GM21526 (cell line): Measurements from ENCODE around the gene MAGI1.

Experiments
- ATAC-seq: cut with Tn5 transposase; IDR thresholded peaks from one replicate; pipeline ENCODE4 v1.9.1; 2021; ENCODE audit warnings: moderate library complexity; ENCODE audit not compliant: unreplicated experiment, low FRiP score

Gene MAGI1

DNA sequence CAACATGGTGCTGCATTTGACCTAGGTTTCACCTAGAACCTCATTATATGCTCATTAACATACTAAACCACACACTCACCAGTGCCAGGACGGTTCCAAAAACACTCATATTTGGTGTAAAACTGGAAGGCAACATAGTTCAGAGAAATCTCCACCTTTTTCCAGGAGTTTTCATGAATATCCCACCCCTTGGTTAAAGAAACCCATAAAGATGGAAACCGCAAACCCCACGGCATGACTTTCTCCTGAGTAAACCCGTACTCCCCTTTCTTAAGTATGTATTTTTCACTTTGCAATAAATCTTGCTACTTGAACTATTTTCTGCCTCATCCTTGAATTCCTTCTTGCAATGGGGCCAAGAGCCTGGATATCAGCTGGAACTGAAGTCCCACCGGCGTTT, 379.3 kb downstream of the MAGI1 start:
- no peak for ATAC-seq

DNA sequence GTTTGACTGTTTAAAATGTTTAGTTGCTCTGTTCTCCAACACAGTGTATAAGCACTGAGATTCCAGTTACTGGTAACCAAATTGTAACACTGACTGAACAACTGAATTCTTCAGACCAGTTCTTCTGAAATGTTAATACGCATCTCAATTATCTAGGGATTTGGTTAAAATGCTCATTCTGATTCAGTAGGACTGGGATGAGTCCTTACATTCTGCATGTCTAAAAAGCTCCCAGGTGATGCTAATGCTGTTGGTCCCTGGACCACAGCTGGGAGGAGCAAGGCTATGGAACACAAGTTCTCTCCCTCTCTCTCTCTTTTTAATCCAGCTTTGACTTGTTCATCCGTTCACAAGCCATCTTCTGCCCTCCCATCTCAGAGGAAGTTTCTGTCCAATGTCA, 380.3 kb downstream of the MAGI1 start:
- ATAC-seq: no peak

DNA sequence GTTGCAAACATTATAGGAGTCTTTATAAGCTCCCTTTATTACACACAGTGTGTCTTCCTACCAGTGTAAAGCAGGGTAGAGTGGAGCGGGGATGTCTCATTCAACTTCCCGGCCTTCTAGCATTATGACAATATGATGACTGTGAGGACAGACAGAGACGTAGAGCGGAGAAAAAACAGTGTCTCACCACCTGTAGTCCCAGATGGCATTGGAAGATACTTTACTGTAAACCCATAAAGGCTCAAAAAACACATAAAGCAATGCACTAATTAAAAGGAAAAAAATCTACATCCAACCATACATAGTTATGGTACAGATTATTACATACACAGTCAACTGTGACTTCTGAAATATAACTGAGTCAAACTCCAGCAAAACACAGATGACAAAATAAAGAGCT, 383.7 kb downstream of the MAGI1 start:
- no peak for ATAC-seq

DNA sequence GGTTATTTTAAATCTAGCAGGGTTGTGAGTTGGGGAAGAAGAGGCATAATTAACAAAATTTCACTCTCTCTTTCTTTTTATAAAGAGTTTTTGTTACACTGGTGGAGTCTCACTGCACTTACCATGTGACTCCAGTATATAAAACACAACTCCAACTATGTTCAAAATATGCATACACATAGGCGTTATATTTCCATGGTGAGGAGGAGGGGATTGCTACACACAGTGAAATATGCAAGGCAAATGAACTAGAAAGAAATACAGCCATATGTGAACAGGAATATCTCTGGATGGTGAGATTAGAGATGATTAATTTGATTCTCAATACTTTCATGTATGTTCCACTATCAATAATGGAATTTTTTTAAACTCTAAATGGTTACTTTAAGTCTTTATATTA, 385.0 kb downstream of the MAGI1 start:
- no peak for ATAC-seq

DNA sequence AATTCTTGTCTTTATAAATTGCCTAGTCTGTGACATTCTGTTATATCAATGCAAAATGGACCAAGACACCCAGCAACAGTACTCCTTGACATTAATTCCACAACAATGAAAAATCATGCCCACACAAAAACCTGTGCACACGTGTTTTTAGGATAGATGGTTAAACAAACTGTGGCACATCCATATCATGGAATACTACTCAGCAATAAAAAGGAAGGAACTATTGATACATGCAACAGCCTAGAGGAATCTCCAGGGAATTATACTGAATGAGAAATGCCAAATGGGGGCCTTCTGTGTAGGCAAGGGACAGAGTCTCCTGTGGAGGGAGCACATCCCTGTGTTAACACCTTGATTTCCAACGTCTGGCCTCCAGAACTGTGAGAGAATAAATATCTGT, 388.5 kb downstream of the MAGI1 start:
- no peak for ATAC-seq

DNA sequence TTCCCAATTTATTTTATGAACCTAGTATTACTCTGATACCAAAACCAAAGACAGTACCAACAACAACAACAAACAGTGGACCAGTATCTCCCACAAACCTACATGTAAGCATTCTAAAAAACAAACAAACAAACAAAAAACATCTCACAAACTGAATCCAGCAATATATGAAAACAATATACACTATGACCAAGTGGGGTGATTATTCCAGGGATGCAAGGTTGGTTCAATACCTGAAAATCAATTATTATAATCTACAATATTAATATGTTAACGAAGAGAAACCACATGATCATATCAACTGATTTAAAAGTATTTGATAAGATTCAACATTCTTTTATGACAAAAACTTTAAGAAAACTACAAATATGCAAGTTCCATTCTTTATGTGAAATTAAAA, 391.3 kb downstream of the MAGI1 start:
- no peak for ATAC-seq

DNA sequence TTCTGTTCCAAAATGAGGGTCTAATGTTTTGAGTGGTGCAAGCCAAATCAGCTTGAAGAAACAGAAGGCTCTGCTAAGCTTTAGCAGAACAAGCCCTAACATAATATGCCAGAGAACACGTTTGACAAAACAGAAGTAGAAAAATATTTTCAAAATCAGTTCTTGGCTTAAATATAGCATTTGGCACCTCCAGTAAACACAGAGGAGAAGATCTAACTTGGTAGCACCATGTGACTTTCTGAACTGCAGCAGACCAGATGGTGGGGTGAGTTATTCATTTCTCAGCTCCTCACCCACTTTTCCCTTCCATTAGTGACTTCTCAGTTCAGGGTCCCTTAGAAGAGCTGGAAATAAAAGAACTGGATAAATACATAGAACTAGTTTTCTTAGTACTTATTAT, 395.8 kb downstream of the MAGI1 start:
- no peak for ATAC-seq

DNA sequence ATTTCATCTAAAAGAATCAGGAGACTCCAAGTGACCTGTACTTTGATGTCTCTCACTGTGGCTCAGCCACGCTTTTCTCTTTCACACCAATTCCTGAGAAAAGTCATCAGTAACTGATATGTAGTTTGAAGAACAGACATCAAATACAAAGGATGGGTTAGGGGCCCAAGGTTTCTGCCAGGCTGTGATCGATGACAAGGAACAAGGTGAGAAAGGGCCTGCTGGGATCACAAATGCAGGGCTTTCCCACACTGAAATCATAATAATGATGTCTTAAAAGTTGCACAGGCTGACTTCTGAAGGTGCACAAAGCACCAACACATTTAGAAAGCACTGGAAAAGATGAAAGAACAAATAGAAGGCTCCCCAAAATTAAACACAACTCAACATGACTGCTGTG, 396.9 kb downstream of the MAGI1 start:
- ATAC-seq: no peak

DNA sequence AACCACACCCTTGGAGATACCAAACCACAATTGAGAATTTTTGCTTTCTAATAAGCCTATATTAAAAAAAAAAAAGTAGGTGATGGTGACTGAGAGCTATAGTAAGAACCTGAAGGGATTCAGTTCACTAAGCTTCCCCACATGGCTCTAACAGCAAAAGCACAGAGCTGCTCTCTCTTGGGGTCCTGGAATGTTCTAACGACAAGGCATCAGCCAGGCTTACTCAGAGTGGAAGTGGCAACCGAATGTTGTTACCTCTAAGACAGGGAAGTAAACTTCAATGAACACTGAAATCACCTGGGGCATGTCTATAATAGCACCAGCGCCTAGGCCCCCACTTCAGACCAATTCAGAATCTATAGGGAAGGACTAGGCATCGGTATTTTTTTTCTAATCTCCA, 397.7 kb downstream of the MAGI1 start:
- no peak for ATAC-seq

DNA sequence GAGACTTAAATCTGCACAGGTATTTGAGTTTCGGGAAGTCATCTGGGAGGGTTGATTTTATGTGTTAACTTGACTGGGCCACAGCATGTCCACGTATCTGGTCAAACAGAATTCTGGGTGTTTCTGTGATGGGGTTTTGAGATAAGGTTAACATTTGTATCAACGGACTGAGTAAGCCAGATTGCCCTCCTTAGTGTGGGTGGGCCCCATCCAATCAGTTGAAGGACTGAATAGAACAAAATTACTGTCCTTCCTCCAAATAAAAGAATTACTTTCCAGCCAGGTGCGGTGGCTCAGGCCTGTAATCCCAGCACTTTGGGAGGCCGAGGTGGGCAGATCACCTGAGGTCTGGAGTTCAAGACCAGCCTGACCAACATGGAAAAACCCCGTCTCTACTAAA, 399.3 kb downstream of the MAGI1 start:
- no peak for ATAC-seq

DNA sequence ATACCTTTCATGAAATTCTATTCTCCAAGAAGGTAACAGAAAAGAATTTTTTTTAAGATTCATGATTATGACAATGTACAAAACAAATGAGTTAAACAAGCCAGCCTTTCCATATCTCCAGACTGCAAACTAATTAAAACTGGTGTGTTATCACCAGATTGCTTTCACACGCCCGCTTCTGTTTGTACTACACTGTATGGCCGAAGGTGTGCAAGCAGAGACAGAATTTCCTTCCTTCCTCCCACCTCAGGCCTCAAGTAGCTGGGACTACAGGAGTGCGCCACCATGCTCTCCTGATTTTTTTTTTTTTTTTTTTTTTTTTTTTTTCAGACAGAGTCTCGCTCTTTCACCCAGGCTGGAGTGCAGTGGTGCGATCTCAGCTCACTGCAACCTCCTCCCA, 400.4 kb downstream of the MAGI1 start:
- ATAC-seq: no peak

DNA sequence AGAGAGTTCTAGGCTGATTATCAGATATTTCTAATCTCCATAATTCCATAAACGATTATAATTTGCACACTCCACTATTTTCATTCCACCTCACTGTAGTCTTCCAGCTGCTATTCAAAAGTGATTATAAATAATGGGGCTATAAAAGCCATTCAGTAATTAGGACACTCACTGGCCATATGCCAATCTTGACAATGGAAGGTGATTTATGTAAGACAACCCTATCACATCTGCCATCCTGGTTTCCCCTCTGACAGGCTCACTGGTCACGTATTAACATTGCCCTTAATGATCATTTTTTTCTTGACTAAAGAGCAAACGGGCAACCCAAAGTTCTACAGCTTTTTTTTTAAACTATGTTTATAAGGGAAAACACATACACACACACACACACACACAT, 402.4 kb downstream of the MAGI1 start:
- ATAC-seq: no peak

DNA sequence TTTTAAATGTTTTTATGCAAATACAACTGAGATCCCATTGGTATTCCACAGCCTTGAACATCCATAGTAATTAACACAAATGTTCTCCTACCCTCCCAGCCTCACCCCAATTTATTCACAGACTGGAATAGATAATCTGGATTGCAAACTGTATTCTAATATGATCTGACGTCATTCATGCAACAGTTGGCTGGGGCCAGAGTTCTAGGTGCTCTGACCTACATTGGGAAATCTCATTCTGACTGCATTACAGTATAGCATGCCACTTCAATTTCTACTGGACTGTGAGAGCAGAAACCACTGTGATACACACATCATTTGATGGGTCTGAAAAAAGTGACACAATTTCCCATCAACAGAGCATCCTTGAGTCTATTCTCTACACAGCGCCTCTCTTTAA, 403.1 kb downstream of the MAGI1 start:
- no peak for ATAC-seq

DNA sequence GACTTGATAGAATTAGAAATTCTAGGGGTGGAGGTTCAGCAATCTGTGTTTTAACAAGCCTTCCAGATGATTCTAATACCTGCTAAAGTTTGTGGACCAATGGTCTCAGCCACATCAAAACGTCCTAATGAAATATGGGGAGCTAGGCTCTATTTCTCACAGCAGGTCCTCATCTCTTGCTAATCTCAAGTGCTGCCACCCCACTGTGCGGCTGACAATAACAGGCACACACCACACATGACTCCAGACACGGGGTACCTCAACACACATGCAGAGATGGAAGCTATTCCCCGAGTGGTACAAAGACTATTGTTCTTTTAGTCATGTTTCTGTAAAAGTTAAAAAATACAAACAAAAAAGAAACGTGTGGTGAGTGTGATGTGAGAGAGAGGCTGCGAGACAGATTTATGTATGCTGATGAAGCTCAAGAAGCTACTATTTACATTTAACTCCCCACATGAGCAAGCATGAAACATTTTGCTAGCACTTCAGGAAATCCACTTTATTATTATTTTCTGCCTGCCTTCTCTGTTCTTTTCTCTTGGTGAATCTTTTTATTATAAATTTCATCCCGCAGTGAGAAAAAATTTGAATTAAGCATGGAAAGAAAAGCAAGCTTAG, 405.6 kb downstream of the MAGI1 start:
- ATAC-seq: no peak

DNA sequence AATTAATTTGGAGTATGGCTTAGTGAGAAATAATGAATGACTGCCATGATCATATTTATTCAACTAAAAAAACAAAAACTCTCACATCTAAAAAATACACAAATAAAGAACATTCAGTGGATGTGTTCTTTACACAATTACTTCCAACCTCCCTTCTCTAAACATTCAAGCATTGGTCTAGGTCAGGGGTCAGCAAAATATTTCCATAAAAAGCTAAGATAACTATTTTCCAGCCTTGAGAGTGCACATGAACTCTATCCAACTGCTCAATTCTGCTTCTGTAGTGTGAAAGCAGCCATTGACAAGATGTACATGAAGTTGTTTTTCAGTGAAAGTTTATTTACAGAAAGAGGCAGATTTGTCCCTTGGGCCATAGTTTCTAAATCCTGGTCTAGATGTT, 406.3 kb downstream of the MAGI1 start:
- ATAC-seq: no peak

DNA sequence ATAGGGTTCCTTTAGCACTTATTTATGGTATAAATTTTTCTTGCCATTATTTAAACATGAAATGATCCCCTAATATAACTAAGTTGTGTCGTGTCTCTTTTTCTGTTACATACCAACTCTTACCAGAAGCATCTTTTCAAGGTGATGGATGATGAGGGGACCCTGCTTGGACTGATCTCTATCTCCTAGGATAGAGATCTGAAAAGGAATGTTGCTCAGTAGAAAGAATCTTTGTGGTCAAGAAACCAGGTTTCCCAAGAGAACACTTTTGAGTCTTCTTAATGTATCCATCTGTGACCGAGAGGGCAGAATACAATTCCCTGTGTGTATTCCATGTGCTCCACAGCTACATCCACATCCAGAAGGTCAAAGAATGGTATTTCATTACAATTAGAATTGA, 409.7 kb downstream of the MAGI1 start:
- ATAC-seq: no peak

DNA sequence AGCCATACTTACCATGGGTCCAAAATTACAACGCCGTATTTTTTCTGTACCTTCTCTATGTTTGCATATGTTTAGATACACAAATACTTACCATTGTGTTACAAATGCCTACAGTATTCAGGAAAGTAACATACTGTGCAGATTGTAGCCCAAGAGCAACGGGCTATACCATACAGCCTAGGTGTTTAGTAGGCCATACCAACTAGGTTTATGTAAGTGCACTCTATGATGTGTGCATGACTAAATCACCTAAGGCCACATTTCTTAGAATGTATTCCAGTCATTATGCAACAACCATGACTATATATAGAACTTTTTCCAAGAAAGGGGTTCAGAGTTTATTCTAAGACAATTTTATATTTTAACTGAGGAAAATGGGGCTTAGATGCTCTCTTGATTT, 411.7 kb downstream of the MAGI1 start:
- no peak for ATAC-seq

DNA sequence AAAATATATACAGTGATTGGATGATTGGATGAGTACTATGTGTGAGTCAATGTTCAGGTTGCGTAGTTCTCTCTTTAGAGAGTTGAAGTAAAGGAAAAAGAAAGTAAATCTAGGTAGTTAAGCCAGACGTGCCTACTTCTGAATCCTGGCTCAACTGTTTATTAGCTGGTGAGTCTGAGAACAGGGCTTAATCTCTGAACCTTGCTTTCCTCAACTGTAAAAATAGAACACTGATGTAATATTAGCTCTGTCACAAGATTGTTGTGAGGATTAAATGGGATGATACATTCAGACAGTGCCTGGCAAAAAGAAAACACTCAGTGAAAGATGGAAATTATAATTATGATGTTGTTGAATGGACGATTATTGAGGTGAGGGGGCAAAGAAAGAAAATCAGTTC, 413.4 kb downstream of the MAGI1 start:
- ATAC-seq: no peak

DNA sequence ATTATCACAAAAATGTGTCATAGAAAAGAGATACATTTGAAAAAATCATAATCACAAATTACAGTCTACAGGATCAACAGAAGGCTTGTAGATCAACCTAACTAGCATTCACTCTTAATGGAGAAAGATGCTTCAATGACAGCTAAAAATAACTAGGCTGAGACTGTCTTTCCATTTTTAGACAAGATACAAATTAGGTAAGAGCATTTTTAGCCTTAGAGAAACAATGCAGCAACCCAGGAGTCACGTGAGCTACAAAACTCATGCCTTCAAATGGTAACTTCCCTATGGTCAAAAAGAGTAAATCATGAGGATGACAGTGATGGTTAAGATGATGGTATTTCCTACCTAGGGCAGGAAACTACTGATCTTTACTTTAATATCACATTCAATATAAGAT, 415.4 kb downstream of the MAGI1 start:
- no peak for ATAC-seq

DNA sequence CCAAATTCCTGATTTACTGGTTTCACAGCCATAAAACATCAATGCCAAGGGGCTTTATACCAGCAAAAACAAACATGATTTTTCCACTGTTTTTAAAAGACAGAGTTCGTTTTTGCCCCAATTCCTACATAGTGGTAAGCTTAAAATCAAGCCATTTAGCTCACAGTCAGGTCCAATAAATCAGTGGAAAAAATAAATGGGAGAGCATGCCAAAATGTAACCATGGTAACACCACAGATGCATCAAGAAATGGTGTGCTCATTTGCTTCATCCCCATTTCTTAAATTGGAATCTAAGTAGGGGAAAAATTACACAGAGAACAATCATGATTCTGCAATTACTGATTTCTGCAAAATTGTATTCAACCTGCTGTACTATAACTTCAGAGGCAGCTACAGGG, 418.8 kb downstream of the MAGI1 start:
- ATAC-seq: no peak

DNA sequence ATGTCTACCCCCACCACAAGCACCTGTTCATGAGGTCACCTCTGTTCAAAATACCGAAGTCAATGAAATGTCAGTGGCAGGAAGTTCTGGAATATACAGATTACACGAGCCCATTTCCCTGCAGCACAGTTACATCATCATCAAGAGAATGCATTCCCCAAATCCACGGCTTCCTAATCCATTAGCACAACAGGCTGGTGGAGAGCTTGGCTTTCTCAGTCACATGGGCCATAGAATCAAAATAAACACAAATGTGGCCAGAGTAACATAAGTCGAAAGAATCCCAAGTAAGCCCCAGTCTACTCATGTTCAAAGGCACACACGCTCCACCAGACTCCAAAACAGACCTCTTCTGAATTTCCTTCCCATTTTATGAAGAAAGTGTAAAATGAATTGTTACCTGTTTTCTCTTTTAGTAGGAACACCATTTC, 419.3 kb downstream of the MAGI1 start:
- ATAC-seq: no peak

DNA sequence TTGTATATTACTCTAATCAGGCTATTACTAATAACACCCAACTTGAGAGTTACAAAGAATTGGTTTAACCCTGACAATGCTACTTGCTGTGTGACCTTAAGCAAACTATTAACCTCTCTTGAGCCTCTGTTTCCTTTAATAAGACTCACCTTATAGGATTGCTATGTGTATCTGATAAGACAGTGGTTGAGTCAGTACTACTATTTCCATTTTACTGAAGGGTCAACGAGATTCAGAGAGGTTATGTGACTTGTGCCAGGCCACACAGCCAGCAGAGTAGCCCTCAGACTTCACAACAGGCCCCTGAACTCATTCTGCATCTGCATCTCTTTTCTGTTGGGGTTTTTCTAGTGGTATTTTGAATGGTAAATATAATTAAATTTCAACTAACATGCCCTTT, 420.1 kb downstream of the MAGI1 start:
- ATAC-seq: no peak

DNA sequence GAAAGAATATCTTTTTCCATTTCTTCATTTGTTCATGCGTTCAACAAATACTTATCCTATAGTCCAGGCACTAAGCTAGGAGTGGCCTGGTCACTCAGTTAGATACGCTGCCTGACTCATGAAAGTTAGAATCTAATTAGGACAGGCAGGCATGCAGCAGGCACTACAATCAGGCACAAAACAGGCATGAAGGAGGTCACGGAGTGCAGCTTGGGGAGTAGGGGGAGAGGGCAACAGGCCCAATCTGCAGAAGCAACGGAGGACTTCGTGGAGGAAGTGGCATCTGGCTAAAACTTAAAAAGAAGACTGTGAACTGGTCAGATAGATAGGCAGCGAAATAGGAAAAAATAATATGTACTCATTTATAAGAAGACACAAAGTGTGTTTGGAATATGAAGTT, 420.9 kb downstream of the MAGI1 start:
- no peak for ATAC-seq
